HPDE6-E6E7 (cell line): ENCODE results near the gene C15orf39.
"Not testable (repeated sequence)": the region's sequence is repeated elsewhere in the genome, so short reads cannot be mapped to it uniquely, and the experiment has no call there.

ENCODE experiments used
- DNase-seq: peaks from one replicate; pipeline ENCODE4 v3.0.0; 2011; ENCODE audit warnings: missing footprints; ENCODE audit errors: extremely low spot score

C15orf39 gene

GRCh38 chr15:75231836-75232235, 30.2 kb downstream of the C15orf39 start:
- no peak for DNase-seq

- no peak for DNase-seq
These were observed 30.7 kb downstream of the C15orf39 start for GRCh38 chr15:75232252-75232813.

GRCh38 chr15:75232826-75233503, 31.3 kb downstream of the C15orf39 start:
- DNase-seq = no peak

- no peak for DNase-seq
These were observed 32.0 kb downstream of the C15orf39 start for GRCh38 chr15:75233504-75234190.

GRCh38 chr15:75234191-75234810, 32.6 kb downstream of the C15orf39 start:
- DNase-seq = no peak

GRCh38 chr15:75235051-75235673, 33.5 kb downstream of the C15orf39 start:
- DNase-seq = no peak

GRCh38 chr15:75235760-75236729, 34.4 kb downstream of the C15orf39 start:
- no peak for DNase-seq

- DNase-seq = no peak
These were observed 35.8 kb downstream of the C15orf39 start for GRCh38 chr15:75237316-75237982.

- no peak for DNase-seq
These were observed 36.5 kb downstream of the C15orf39 start for GRCh38 chr15:75238150-75238549.

- not testable (repeated sequence) for DNase-seq
These were observed 44.1 kb downstream of the C15orf39 start for GRCh38 chr15:75245741-75246140.

- DNase-seq = not testable (repeated sequence)
These were observed 47.3 kb downstream of the C15orf39 start for GRCh38 chr15:75248991-75249390.

- DNase-seq = no peak
These were observed 48.0 kb downstream of the C15orf39 start for GRCh38 chr15:75249726-75250125.

- not testable (repeated sequence) for DNase-seq
These were observed 49.7 kb downstream of the C15orf39 start for GRCh38 chr15:75251343-75251742.

- DNase-seq = not testable (repeated sequence)
These were observed 50.6 kb downstream of the C15orf39 start for GRCh38 chr15:75252285-75252684.

GRCh38 chr15:75258034-75258433, 56.4 kb downstream of the C15orf39 start, which contains the start of gene GOLGA6C:
Gene GOLGA6C (plus strand): TSS chr15:75258334. CDS start chr15:75258599, 265 bp downstream.
- DNase-seq = not testable (repeated sequence)

GRCh38 chr15:75258620-75259343, 57.1 kb downstream of the C15orf39 start:
- not testable (repeated sequence) for DNase-seq

- not testable (repeated sequence) for DNase-seq
These were observed 58.2 kb downstream of the C15orf39 start for GRCh38 chr15:75259873-75260272.
